Right lobe of liver (tissue), 4 donors: Measurements from ENCODE around the gene PDLIM5.

Source experiments
- CTCF ChIP-seq, 4 donors: fragments of 200-600 bp in 3 of 4; fragments of 450-650 bp in 1 of 4; IDR thresholded peaks; one replicate each; pipeline versions ENCODE4 v1.5.1 to v1.8.0; 2016 to 2022; ENCODE audit warnings: antibody characterized with exemption in 4 of 4, mild to moderate bottlenecking in 2 of 4
- POLR2A ChIP-seq: fragments of 450-650 bp; IDR thresholded peaks from one replicate; pipeline ENCODE4 v1.6.1; 2017; ENCODE audit warnings: antibody characterized with exemption, mild to moderate bottlenecking
- donor health status: DM: no; HTN: no; CAD: no.
- donor health status: DM: no; HTN: no; CAD: no.
- donor health status: DM: no; HTN: yes; CAD: no.

DNA sequence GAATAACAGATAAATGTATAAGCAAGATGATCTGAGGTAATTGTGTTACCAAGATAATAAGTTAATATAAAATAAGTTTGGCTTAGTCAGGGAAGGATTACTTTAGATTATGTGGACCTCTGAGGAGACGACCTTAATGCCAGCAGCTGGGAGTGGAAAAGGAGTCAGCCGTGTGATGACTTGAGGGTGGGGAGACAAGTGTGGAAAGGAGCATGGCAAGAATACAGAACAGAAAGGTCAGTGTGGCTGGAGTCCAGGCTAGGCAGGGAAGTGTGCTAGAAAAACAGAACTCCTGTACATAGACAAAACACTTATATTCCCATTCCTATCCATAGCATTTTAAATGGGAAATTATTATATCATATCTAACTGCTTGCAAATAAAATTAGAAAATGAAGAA, 138.8 kb downstream of the PDLIM5 start:
- TF ChIP-seq CTCF (IDR thresholded peaks at IDR 0.05) (no peak), POLR2A (no peak)
